ENCODE results near the gene HBD. TPM values are rescaled to one million over a fixed set of nuclear protein-coding genes. Genes with fewer than 3 reads are reported as not detected.

Gene HBD
- total and polyA plus RNA-seq, 9 of the 15 experiments (the other 6 are each of a cell fraction or from before 2014, with no cell fraction given) = 11.8 to 169 (median 36.0) TPM

- TF ChIP-seq, protein P1, sequence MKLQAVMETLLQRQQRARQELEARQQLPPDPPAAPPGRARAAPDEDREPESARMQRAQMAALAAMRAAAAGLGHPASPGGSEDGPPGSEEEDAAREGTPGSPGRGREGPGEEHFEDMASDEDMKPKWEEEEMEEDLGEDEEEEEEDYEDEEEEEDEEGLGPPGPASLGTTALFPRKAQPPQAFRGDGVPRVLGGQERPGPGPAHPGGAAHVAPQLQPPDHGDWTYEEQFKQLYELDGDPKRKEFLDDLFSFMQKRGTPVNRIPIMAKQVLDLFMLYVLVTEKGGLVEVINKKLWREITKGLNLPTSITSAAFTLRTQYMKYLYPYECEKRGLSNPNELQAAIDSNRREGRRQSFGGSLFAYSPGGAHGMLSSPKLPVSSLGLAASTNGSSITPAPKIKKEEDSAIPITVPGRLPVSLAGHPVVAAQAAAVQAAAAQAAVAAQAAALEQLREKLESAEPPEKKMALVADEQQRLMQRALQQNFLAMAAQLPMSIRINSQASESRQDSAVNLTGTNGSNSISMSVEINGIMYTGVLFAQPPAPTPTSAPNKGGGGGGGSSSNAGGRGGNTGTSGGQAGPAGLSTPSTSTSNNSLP (IDR thresholded peaks at IDR 0.05; ENCODE audit: borderline replicate concordance, low read depth, low read length) = peak; percentile 79; the same call in 1 of the 2 replicates
- TF ChIP-seq ZNF431 (CRISPR knock-in tag; IDR thresholded peaks at IDR 0.05) = 0 out of 2 replicates have a peak, but pooled peaks have one; percentile 44
- peak; percentile 53; the same call in 1 of the 2 replicates for TF ChIP-seq REST (IDR thresholded peaks at IDR 0.05; ENCODE audit: borderline replicate concordance)
- TF ChIP-seq REST (CRISPR knock-in tag; IDR thresholded peaks at IDR 0.05; ENCODE audit: low read depth) = no peak
- TF ChIP-seq BRD4 (IDR thresholded peaks at IDR 0.05) = peak; percentile 57; the same call in 1 of the 2 replicates
- 0 out of 2 replicates have a peak, but pooled peaks have one; percentile 3 for TF ChIP-seq SMC3 (conservative IDR thresholded peaks at IDR 0.05; ENCODE audit: insufficient read depth, low read depth, low read length)
- peak; percentile 79 for TF ChIP-seq RAD51 (IDR thresholded peaks at IDR 0.05; ENCODE audit: borderline replicate concordance, low read depth)
- TF ChIP-seq PRMT5 (CRISPR knock-in tag; IDR thresholded peaks at IDR 0.05) = no peak
- TF ChIP-seq, protein P2, sequence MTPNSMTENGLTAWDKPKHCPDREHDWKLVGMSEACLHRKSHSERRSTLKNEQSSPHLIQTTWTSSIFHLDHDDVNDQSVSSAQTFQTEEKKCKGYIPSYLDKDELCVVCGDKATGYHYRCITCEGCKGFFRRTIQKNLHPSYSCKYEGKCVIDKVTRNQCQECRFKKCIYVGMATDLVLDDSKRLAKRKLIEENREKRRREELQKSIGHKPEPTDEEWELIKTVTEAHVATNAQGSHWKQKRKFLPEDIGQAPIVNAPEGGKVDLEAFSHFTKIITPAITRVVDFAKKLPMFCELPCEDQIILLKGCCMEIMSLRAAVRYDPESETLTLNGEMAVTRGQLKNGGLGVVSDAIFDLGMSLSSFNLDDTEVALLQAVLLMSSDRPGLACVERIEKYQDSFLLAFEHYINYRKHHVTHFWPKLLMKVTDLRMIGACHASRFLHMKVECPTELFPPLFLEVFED (CRISPR knock-in tag; conservative IDR thresholded peaks at IDR 0.05) = peak; percentile 84; the same call in 1 of the 2 replicates
- no peak for TF ChIP-seq ZNF253 (CRISPR knock-in tag; conservative IDR thresholded peaks at IDR 0.05)
- TF ChIP-seq, protein P3, sequence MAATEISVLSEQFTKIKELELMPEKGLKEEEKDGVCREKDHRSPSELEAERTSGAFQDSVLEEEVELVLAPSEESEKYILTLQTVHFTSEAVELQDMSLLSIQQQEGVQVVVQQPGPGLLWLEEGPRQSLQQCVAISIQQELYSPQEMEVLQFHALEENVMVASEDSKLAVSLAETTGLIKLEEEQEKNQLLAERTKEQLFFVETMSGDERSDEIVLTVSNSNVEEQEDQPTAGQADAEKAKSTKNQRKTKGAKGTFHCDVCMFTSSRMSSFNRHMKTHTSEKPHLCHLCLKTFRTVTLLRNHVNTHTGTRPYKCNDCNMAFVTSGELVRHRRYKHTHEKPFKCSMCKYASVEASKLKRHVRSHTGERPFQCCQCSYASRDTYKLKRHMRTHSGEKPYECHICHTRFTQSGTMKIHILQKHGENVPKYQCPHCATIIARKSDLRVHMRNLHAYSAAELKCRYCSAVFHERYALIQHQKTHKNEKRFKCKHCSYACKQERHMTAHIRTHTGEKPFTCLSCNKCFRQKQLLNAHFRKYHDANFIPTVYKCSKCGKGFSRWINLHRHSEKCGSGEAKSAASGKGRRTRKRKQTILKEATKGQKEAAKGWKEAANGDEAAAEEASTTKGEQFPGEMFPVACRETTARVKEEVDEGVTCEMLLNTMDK (IDR thresholded peaks at IDR 0.05; ENCODE audit: borderline replicate concordance, insufficient read depth, low read depth, low read length, poor library complexity, severe bottlenecking) = no peak
- TF ChIP-seq POLR3G (IDR thresholded peaks at IDR 0.05; ENCODE audit: extremely low read depth, insufficient read length, insufficient replicate concordance) = no peak
- TF ChIP-seq BACH1 (tag; IDR thresholded peaks at IDR 0.05) = peak; percentile 100
- peak; percentile 99 for TF ChIP-seq SMARCC2 (IDR thresholded peaks at IDR 0.05; ENCODE audit: low read depth)
- no peak for TF ChIP-seq TSC22D4 (tag; IDR thresholded peaks at IDR 0.05)
These were observed 46.4 kb upstream of the HBD start (continued) for GRCh38 chr11:5280582-5281102.

Data from K562 (cell line).